Stimulated activated CD4-positive, alpha-beta T cell treated with anti-CD3 and anti-CD28 coated beads, Interleukin-15, amount 100 ng/mL, for 48 hours (primary cell): ENCODE data around the gene INVS.
"Not testable (repeated sequence)": the region's sequence is repeated elsewhere in the genome, so short reads cannot be mapped to it uniquely, and the experiment has no call there.

ENCODE experiments used
- DNase-seq, 2 donors: peaks; one replicate each; pipeline ENCODE4 v3.0.0-alpha.2; 2020; ENCODE audit warnings: low read depth in 2 of 2

The INVS gene

DNA sequence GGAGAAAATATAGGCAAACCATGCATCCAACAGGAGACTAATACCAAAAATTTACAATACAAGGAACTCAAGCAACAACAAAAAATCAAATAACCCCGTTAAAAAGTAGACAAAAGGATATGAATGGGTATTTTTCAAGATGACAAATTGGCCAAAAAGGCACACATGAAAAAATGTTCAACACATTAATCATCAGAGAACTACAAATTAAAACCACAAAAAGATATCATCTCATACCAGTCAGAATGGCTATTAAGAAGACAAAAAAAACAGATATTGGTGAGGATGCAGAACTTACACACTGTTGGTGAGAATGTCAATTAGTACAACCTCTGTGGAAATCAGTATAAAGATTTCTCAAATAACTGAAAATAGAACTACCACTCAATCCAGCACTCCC is 218.7 kb downstream of the INVS start:
- DNase-seq = no peak

DNA sequence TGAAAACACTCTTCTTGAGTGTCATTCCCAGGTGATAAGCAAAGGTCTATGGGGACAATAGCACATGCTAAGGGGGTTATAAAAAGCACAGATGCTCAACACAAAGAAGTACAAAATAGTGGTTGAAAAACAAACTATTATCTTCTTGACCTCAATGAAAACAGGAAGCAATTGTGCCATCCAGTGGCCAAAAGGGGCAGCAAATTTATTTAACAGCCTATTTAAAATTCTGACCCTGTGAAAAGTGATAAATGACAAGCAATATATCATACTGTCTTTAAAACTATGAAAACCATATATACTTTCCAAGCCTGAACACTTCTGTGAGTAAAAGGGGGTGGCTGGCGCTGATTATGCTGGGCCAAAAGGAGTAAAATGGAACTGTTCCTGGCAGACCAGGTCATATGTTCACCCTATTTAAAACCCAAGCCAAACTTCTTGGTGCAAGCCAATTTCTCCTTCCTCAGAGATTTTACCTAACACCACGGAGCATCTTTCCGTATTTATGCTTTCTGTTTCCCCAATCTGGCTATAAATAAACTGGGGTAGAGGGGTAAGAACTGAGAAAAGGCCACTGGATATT is 224.0 kb downstream of the INVS start:
- DNase-seq = peak in 1 of 2 donors; percentile 2

DNA sequence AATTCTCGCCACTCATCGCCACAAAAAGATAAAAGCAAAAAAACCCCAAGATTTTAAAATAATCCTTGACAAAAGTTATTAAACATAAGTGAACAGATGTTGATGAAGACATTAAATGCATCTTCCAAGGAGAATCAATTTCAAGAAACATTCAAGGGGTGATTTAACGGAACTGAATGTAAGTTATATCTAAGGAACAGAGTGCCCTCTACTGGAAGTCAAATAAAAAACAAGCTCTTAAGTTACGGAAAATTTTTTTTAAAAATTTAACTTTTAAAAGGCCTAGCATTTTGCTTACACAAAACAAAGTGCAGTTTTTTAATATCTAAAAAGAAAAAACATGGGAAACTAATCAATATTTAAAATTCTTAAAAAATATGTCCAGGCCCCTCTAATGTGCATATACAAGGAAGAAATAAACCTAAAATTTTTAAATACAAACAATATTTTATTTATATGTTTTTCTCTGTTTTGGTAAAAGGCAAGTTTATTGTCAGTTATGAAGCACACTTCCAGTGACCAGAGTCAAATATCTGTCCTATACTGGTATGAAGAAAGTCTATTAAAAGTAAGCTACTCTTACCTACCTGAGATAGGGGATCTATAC is 225.7 kb downstream of the INVS start:
- no peak for DNase-seq

DNA sequence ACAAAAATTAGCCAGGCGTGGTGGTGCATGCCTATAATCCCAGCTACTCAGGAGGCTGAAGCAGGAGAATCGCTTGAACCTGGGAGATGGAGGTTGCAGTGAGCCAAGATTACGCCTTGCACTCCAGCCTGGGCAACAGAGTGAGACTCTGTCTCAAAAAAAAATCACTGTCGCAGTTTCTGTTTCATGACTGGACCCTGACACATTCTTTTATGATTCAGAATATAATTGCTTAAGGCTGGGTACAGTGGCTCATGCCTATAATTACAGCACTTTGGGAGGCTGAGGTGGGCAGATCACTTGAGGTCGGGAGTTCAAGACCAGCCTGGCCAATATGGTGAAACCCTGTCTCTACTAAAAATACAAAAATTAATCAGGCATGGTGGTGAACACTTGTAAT is 239.7 kb downstream of the INVS start:
- not testable (repeated sequence) for DNase-seq

DNA sequence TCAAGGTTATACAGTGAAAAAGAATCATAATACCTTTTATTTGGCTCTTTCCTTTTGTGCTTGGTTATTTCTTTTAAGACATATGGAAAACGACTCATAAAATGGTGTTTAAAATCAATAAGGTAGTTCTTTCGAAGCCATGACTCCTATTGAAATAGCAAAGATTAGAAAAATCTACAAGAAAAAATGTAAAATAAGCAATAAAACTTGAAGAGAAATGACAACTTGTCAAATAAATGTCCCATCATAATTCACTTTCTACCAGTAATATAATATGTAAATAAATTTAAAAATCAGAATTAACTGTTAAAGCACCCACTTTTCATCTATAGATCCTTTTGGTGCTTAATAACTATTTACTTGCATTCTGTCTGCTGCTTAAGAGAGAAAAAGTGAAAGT is 241.2 kb downstream of the INVS start:
- DNase-seq = no peak

DNA sequence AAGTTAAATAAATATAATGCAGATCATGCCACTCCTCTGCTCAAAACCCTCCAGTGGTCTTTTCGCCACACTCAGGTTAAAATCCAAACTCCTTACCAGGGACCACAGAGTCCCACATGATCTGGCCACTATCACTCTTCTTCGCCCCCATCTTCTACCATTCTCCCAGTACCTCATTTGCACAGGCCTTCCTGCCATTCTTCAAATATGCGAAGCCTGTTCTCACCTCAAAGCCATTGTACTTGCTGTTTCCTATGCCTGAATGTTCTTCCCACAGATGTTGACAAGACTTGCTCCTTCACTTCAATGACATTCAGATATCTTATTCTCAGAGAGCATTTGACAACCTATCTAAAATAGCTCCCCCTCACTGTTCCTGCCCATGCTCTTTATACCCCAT is 242.8 kb downstream of the INVS start:
- no peak for DNase-seq

DNA sequence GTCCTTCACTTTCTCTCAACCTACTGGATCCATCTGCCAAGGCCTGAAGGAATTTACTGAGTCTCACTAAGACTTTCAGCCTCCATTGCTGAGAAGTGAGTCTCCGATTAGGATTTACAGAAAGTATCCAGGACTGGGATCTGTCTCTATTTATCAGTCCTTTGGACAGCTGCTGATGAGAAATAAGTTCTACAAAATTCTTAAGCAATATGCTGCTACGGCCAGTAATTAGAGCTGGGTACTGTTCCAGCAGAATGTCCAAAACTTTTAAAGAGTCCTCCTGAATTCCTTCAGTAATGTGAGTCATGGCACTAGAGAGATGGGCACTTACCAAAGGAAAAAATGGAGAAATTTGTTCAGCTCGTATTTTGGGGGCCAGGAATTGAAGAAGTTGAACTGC is 247.8 kb downstream of the INVS start:
- DNase-seq = no peak

DNA sequence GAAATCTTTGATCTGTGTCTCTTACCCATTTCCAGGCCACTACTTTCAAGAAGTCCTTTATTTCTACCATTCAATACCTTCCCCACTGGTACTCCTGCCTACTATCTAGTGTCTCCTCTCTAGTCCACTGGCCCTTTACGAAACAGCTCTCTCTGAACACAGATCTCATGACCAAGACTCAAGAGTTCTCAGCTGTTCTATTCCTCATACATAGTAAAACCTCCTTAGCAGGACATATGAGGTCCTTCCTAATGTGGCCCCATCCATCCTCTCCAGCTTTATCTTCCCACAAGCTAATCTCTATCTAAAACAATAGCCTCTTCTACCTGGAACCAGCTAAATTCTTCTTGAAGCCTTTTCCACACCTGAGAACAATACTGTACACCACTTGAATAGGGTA is 251.1 kb downstream of the INVS start:
- DNase-seq = no peak
